ENCODE data around the gene C16orf89. TPM values are rescaled to one million over a fixed set of nuclear protein-coding genes. Genes with fewer than 3 reads are reported as not detected.

Gene C16orf89
- total RNA-seq, 4 donors from 2014 or later = not detected

- Histone ChIP-seq H3K9me3 (no peaks in the 10 kb centered on the region), H3K27me3 (no peaks in the 10 kb centered on the region), H3K4me3 (no peak overlapping the region), H3K4me1 (no peaks in the 10 kb centered on the region), H3K27ac (no peak overlapping the region), H3K36me3 (no peaks in the 10 kb centered on the region)
- ATAC-seq = no peak
- intact Hi-C loops (cut with DNase I; ENCODE audit: low total_unique reads) = no loop called here
- TF ChIP-seq POLR2A (IDR thresholded peaks at IDR 0.05) = no peak
- TF ChIP-seq, protein P1, sequence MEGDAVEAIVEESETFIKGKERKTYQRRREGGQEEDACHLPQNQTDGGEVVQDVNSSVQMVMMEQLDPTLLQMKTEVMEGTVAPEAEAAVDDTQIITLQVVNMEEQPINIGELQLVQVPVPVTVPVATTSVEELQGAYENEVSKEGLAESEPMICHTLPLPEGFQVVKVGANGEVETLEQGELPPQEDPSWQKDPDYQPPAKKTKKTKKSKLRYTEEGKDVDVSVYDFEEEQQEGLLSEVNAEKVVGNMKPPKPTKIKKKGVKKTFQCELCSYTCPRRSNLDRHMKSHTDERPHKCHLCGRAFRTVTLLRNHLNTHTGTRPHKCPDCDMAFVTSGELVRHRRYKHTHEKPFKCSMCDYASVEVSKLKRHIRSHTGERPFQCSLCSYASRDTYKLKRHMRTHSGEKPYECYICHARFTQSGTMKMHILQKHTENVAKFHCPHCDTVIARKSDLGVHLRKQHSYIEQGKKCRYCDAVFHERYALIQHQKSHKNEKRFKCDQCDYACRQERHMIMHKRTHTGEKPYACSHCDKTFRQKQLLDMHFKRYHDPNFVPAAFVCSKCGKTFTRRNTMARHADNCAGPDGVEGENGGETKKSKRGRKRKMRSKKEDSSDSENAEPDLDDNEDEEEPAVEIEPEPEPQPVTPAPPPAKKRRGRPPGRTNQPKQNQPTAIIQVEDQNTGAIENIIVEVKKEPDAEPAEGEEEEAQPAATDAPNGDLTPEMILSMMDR (IDR thresholded peaks at IDR 0.05 in 4 of 5, conservative IDR thresholded peaks at IDR 0.05 in 1 of 5) = no peak
- in situ Hi-C loops (cut with MboI; ENCODE audit: low sequenced_read_pairs in 4 of 4) = no loop called here
- DNase-seq = no peak
These were observed 2.7 kb downstream of the C16orf89 start for GRCh38 chr16:5062790-5063765.

- Histone ChIP-seq H3K4me3 (no peak overlapping the region), H3K27me3 (no peaks in the 10 kb centered on the region), H3K4me1 (no peaks in the 10 kb centered on the region), H3K36me3 (no peaks in the 10 kb centered on the region), H3K27ac (no peak overlapping the region), H3K9me3 (no peaks in the 10 kb centered on the region)
- in situ Hi-C loops (cut with MboI; ENCODE audit: low sequenced_read_pairs in 4 of 4) = no loop called here
- intact Hi-C loops (cut with DNase I; ENCODE audit: low total_unique reads) = no loop called here
- DNase-seq (no peak), ATAC-seq (no peak)
- TF ChIP-seq, protein P1 (IDR thresholded peaks at IDR 0.05 in 4 of 5, conservative IDR thresholded peaks at IDR 0.05 in 1 of 5) = no peak
- no peak for TF ChIP-seq POLR2A (IDR thresholded peaks at IDR 0.05)
These were observed 3.7 kb downstream of the C16orf89 start for GRCh38 chr16:5062051-5062450.

GRCh38 chr16:5060073-5060641 lies 5.6 kb downstream of the C16orf89 start:
- H3K27me3 ChIP-seq = no peaks in the 10 kb centered on the region
- DNase-seq (no peak), ATAC-seq (no peak)
- H3K9me3 ChIP-seq = no peaks in the 10 kb centered on the region
- in situ Hi-C loops (cut with MboI; ENCODE audit: low sequenced_read_pairs in 4 of 4) (no loop called here), intact Hi-C loops (cut with DNase I; ENCODE audit: low total_unique reads) (no loop called here)
- TF ChIP-seq, protein P1 (IDR thresholded peaks at IDR 0.05 in 4 of 5, conservative IDR thresholded peaks at IDR 0.05 in 1 of 5) = no peak
- no peak for TF ChIP-seq POLR2A (IDR thresholded peaks at IDR 0.05)
- H3K4me3 ChIP-seq = no peak overlapping the region
- H3K36me3 ChIP-seq = no peaks in the 10 kb centered on the region
- no peaks in the 10 kb centered on the region for H3K4me1 ChIP-seq
- H3K27ac ChIP-seq = no peak overlapping the region

DNA sequence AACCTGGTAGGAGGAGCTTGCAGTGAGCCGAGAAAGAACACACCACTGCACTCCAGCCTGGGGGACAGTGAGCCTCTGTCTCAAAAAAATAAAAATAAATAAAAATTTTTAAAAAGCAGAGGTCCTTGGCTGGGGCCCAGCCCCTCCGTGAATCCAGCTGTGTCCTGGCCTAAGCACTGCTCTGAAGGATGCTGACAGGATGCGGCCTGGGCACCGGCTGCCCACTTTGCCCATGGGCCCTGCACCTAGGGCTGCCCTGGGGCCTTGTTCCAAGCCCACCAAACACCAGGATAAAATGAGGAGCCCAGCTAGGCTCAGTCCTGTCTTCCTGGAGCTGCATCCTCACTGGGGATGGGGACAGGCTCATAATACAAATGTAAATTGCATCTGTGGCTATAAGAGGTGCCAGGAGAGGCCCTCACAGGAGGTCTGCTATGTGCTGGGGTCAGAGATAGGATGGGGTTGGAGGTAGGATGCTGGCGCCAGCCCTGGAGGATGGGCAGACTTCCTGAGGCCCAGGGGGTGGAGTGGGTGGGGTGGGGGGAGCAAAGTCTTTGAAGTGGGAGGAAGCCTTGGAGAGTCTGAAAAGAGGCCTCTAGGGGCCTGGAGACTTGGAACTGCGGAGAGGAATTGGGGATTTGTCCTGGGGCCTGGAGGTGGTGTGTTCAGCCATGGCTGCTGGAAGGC lies 6.2 kb downstream of the C16orf89 start:
- Histone ChIP-seq H3K9me3 (no peaks in the 10 kb centered on the region), H3K36me3 (no peaks in the 10 kb centered on the region), H3K27me3 (no peaks in the 10 kb centered on the region), H3K4me1 (no peaks in the 10 kb centered on the region), H3K4me3 (no peak overlapping the region), H3K27ac (no peak overlapping the region)
- ATAC-seq (no peak), DNase-seq (no peak)
- no peak for TF ChIP-seq POLR2A (IDR thresholded peaks at IDR 0.05)
- TF ChIP-seq, protein P1 (IDR thresholded peaks at IDR 0.05 in 4 of 5, conservative IDR thresholded peaks at IDR 0.05 in 1 of 5) = no peak
- in situ Hi-C loops (cut with MboI; ENCODE audit: low sequenced_read_pairs in 4 of 4) = no loop called here
- intact Hi-C loops (cut with DNase I; ENCODE audit: low total_unique reads) = no loop called here

All from gastrocnemius medialis (tissue), 4 donors.